Left hindlimb (tissue), 1 donor: ENCODE data around the gene LHX6.

Source experiments
- DNase-seq: peaks from one replicate; pipeline ENCODE4 v3.0.0-alpha.2; 2018

The LHX6 gene

GRCh38 chr9:122190597-122191381 lies 38.0 kb downstream of the LHX6 start:
- no peak for DNase-seq

DNA sequence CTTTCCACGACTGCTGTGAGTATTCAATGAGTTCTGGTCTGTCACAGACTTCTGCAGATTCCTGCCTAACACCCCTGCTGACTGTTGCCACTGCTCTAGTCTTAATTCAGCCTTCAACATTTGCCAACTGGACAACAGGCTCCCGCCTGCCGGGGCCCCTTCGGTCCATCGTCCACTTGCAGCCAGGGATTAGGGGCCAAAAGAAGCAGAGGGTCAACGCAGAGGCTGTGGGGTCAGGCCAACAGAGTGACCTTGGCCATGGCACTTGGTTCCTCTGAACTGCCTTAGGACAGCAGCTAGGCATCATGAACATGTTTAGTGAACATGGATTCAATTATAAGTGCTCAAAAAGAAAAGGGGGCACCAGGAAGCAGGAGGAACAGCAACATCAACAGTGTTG lies 40.4 kb downstream of the LHX6 start:
- no peak for DNase-seq

GRCh38 chr9:122186777-122187470 lies 41.8 kb downstream of the LHX6 start:
- DNase-seq = no peak

DNA sequence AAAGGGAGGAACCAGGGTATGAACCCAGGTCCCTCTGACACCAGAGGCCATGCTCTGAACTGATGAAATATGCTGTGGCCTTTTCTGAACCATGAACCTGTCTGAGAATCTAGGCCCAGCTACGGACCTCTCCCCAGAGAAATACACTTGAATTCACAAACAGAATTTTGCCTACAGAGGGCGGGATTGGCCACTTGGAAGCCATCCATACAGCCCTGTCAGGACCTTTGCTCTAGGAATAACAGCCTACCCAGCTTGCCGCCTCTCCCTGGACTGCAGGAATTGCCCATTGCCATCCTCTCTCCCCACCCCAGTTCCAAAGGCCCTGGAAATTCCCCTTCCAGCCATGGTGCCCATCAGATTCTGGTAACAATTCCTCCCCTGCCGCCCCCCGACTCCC lies 42.5 kb downstream of the LHX6 start:
- DNase-seq = no peak

DNA sequence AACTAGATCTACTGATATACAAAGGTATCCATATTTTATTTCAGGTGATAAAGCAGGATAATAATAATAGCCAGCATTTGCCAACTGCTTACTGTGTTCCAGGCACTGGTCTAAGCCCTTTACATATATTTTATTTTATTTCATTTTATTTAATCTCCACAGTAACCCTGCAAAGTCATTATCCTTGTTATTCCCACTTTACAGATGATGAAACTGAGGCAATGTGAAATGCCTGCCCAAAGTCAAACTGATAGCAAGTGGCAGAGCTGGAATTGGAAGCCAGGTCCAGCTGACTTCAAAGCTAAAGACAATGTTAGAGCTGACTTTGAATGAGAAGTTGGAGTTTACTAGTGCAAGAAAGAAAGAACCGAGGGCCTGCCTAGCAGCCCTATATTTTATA lies 44.2 kb downstream of the LHX6 start:
- DNase-seq = no peak

DNA sequence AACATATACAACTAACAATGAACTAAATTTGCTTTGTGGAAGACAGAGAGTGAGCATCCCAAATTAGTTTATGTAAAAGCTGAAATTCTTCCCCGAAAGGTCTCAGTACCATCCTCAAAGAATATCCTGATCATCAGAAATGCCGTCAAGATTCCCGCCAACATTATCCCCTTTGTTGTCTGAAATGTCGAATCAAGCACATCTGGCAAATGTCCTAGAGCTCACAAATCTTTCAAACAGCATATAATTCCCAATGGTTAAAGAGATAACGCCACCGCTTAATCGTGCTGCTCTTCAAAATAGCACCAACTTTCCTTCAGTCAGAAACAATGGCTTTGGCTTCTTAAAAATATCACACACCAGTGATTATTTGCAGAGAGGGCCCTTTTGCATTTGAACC lies 45.3 kb downstream of the LHX6 start:
- DNase-seq = no peak

DNA sequence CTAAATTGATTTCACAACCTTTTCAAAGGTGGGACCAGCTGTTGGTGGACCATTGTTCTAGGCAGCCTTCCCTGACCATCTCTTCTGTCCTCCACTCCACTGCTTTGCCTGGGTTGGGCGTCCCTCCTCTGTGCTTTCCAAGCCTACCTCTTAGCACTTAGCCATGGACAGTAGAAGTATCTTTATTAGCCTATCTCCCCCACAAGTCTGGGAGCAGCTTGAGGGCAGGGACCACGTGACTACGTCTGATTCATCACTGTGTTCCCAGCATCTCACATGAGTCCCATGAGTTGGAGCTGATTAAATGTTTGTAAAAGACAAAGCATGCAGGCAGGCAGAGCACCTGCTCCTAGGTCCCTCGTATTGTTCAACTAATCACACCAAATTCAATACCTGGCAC lies 48.1 kb downstream of the LHX6 start:
- no peak for DNase-seq

DNA sequence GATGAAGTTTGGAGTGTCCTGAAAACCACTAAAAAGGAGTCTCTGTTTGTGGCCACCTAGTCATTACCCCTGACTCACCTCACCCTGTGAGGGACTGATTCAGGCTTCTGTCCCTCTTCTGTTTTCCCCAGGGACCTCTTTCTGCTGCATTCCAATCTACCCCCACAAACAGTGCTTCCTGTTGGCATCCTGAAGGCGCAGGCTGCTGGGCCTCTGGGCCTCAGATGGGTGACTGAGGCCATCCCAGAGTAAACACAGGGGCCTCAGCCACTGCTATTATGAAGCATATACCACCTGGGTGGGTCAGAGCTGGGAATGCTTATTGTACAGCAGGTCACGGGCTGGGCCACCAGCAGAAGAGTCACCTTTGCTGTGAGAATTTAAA lies 49.1 kb downstream of the LHX6 start:
- no peak for DNase-seq

- no peak for DNase-seq
Observed at GRCh38 chr9:122179054-122179689, 49.6 kb downstream of the LHX6 start.

DNA sequence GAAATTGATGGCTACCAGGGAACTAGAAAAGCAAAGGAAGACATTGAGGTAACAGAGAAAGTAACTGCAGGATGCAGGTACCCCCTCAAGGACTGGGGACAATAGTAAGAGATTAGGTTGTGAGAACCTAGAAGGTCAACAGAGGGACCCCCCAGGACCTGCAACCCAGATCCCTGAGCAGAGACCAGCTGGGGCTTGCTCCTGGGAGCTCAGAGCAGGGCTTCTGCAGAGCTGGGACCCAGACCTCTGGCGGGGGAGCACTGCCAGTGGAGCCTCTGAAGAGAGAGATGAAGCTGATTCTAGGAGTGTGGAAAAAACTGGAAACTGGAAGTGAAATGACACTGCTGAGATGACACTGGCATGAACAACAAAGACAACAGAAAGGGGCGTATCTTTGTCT lies 51.8 kb downstream of the LHX6 start:
- no peak for DNase-seq

GRCh38 chr9:122173670-122174069 lies 55.1 kb downstream of the LHX6 start:
- DNase-seq = no peak

DNA sequence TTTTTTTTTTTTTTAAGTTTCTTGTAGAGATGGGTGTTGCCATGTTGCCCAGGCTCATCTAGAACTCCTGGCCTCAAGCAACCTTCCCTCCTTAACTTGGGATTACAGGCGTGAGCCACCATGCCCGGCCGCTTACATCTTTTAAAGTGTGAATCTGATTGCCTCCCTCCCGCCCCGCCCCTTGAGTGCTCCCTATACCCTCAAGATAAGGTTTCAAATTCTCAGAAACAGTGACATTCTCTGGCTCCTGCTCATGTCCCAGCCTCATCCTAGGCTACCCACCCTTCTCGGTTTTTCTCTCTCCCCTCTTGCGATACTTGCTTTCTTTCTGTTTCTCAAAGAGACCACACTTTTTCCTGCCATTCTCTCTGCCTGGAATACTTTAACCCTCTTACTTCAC lies 56.6 kb downstream of the LHX6 start:
- no peak for DNase-seq

DNA sequence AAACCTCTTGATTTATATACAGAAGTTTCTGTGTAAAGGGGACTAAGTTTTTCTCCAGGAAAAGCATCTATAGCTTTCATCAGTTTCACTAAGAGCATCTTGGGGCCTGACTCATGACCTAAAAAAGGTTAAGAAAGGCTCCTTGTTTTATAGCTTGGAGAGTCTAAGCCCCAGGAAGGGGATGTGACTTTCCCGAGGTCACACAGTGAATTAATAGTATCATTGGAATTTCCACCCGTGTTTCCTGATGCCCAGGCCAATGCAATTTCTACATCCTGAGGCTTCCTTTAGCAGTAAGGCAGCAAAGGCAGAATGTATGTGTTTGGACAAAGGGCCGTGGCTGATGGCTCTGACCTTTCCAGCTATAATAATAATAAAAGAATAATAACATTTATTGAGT lies 60.4 kb downstream of the LHX6 start:
- no peak for DNase-seq

- DNase-seq = no peak
Observed at GRCh38 chr9:122164286-122164685, 64.5 kb downstream of the LHX6 start.

DNA sequence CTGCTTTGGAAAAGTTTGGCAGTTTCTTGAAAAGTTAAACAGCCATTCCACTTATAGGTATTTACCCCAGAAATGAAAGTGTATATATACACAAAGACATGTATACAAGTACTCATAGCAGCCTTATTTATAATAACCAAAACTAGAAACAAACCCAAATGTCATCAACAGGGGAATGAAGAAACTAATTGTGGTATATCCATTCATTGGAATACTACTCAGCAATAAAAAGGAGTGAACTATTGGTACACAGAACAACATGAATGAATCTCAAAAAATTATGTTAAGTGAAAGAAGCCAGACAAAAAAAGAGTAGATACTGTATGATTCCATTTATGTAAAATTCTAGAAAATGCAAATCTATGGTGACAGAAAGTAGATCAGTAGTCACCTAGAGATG lies 66.3 kb downstream of the LHX6 start:
- no peak for DNase-seq

DNA sequence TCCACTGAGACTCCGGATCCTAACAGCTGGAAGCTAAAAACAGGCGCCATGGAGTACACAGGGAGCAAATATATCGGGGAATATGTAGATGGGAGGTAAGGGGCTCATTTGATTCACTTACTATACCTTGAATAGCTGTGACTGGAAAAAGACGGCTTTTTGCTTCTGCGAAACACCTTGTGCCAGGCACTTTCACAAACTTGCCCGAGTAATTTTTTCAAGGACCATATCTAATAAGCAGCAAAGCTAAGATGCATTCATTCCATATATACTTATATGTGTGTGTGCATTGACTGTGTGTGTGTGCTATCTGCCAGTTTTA lies 68.9 kb downstream of the LHX6 start:
- DNase-seq = no peak

DNA sequence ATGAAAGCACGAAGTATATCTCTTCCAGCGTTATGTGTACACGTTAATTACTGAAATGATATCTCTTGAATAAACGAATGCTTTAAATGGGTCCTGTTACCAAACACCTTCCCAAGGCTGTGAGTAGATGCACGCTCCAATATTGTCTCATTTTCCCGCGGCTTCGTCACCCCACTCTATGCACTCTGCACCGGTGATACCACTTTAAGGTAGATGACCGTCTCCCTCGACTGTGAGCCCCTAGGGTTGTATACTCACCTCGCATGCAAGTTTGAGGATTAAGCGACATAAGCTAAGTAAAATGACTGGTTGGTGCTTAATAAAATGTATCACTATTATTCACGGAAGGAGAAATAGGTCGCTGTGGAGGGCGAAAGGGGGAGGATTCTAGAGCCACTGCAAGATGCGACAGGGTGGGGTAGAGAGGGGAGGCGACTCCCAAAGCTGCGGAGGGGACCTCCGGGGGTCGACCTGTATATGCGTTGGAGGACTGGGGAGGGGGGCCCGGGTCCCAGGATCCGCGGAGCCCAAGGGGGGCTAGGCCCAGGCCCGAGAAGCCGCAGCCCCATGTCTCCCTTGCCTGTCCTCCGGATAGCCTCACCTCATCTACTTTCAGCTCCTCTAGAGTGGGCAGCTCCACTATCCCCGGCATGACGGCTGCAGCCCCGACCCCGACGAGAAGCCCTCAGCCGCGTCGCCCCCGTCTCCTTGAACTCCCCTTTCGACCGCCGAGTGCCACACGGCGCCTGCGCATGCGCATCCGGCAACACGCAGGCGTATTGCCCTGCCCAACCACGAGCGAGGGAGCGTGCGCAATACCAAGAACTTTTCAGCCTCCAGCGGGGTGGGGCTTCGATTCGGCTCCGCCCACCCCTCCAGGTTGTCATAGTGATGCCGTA lies 69.5 kb downstream of the LHX6 start, which contains the start of the genes MORN5 and NDUFA8:
Gene MORN5, plus strand, starts transcription at position 883 of the 899 bp plus-strand sequence. CDS start 65 bp downstream, outside the sequence.
Gene NDUFA8, minus strand, starts transcription at position 754 of the 899 bp plus-strand sequence. Its CDS starts 102 bp downstream, at position 652.
- peak; percentile 97 for DNase-seq

DNA sequence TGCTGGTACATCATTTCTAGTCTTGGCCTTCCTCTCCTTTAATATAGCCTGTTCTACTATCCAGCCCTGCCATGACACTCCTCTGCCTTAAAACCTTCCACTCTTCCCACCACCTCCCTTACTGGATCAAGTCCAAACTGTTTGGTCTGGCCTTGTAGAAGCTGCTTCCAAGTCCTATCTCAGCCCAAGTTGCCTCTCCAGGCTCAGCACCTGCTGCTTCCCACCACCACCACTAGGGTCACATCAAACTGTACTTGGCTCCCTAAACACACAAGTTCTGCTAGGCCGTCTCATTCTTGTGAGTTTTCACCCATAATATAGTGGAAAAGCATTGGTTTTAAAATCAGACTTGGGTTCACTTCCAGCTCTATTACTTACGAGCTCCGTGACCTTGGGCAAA lies 70.6 kb downstream of the LHX6 start:
- DNase-seq = no peak

DNA sequence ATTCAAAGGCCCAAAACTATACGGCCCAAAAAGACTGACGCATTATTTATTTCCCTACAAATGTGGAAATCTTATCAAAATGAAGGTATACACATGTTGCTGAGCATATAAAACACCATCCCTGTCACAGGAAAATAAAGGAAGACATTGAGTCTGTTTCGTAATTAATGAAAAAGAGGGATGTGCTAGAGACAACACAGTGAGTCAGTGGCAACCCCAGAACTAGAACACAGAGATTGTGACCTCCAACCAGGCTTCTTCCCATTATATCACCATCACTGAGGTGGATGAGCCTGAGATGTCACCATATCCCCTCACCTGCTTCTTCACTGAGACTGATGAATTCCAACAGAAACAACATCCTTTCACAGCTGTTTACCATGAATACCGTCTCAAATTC lies 73.0 kb downstream of the LHX6 start:
- DNase-seq = no peak
